C4-2B (cell line): ENCODE results near the gene DOCK11.

Experiments used
- H3K27ac ChIP-seq: fragments of 450-650 bp; 2 replicates; pipeline ENCODE4 v1.5.1; 2017
- ZFX ChIP-seq: fragments of 450-650 bp; IDR thresholded peaks from 2 replicates; pipeline ENCODE4 v1.6.1; 2017
- TF ChIP-seq, protein P1 (sequence below): fragments of 450-650 bp; conservative IDR thresholded peaks from 2 replicates; pipeline ENCODE4 v1.5.1; 2017; ENCODE audit warnings: mild to moderate bottlenecking

DOCK11 gene

DNA sequence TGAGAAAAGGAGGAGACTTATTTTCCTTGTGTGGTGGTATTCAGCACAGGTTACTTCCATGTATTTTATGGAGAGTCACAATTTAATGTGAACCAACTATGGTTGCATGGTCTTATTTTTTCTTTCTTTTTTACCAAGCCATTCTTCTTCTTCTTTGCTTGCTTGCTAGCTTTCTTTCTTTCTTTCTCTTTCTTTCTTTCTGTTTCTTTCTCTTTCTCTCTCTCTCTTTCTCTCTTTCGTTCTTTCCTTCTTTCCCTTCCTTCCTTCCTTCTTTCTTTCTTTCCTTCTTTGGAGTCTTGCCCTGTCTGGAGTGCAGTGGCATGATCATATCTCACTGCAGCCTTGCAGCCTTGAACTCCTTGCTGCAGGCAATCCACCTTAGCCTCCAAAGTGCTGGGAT lies 68.9 kb downstream of the DOCK11 start:
- no peak overlapping the region for H3K27ac ChIP-seq
- no peak for TF ChIP-seq ZFX
- TF ChIP-seq, protein P1, sequence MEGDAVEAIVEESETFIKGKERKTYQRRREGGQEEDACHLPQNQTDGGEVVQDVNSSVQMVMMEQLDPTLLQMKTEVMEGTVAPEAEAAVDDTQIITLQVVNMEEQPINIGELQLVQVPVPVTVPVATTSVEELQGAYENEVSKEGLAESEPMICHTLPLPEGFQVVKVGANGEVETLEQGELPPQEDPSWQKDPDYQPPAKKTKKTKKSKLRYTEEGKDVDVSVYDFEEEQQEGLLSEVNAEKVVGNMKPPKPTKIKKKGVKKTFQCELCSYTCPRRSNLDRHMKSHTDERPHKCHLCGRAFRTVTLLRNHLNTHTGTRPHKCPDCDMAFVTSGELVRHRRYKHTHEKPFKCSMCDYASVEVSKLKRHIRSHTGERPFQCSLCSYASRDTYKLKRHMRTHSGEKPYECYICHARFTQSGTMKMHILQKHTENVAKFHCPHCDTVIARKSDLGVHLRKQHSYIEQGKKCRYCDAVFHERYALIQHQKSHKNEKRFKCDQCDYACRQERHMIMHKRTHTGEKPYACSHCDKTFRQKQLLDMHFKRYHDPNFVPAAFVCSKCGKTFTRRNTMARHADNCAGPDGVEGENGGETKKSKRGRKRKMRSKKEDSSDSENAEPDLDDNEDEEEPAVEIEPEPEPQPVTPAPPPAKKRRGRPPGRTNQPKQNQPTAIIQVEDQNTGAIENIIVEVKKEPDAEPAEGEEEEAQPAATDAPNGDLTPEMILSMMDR, result no peak

DNA sequence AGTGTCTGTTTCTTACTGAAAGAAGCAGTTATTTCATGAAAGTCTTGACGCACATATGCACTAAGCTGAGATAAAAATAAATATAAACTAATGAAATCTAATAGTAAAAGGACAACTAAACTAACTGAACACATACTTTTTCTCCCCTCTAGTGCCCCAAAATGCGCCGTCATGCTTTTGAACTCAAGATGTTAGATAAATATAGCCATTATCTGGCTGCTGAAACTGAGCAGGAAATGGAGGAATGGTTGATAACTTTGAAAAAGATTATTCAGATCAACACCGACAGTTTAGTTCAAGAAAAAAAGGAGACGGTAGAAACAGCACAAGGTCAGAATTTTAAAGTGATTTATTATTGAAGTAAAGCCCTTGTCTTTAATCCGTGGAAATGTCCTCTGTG lies 70.2 kb downstream of the DOCK11 start:
- H3K27ac ChIP-seq, result no peak overlapping the region
- no peak for TF ChIP-seq ZFX
- TF ChIP-seq, protein P1, result no peak

DNA sequence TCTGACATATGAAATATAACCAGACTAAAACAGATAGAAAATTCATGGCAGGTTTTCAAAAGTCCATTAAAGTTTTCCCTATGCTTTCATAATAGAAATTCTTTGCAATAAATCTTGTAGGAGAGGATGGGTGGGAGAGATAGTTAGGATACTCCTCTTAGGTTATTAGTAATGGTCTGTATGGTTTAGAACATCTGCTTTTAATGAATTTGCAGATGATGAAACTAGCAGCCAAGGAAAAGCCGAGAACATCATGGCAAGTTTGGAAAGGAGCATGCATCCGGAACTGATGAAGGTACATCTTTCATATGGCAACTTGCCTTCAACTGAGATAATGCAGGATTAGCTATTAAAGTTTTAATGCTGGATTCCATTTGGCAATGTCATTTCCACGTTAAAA lies 70.7 kb downstream of the DOCK11 start:
- H3K27ac ChIP-seq, result no peak overlapping the region
- TF ChIP-seq, protein P1, result no peak
- no peak for TF ChIP-seq ZFX

DNA sequence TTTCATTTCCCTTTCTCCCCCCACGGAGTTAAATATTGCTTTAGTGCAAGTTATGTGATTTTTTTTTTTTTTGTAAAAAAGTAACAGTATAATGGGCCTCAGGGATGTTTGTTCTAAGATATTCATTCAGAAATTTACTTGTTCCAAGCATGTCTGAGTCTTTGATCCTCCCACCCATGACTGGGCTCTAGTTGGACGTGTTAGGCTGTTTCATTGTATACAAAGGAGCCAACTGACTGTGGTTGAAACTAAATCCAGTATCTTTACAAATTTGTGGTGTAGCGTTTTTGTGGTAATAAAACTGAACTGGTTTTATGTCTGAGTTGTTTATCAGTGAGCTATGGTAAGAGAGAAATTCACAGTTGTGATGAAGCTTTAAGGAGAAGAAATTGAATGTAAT lies 74.1 kb downstream of the DOCK11 start:
- no peak overlapping the region for H3K27ac ChIP-seq
- TF ChIP-seq, protein P1, result no peak
- TF ChIP-seq ZFX, result no peak

DNA sequence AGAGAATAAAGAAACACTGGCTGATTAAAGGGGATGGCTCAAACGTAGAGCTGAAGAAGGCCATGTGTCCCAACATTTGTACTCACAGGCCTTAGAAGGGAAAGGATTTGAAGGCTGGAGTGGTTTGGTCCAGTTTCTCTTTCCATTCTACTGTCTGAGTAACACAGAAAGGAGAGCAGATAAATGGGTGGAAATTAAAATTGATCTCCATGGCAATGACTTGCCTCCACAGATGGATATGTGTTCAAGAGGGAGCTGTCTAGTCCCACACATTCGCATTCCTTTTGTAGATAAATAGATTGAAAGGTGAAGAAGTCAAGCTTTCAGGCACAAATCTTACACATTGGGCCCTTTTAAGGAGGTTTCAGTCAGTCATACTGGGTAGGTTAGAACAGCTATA lies 74.6 kb downstream of the DOCK11 start:
- TF ChIP-seq ZFX, result no peak
- TF ChIP-seq, protein P1, result no peak
- H3K27ac ChIP-seq, result no peak overlapping the region

DNA sequence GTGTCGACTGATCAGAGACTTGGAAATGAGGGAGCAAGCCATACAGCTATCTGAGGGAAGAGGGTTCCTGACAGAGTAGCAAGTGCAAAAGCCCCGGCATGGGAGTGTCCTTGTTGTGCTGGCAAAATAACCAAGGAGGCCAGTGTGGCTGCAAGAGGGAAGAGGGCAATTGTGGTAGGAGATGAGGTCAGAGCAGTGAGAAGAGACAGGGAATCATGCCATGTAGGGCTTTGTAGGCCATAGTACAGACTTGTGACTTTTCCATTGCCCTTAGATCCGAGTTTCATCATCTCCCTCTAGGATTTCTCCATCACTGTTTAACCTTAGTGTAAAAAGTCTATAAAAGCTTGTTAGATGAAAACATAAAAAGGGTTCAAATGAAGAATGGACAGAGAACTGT lies 76.2 kb downstream of the DOCK11 start:
- TF ChIP-seq, protein P1, result no peak
- TF ChIP-seq ZFX, result no peak
- no peak overlapping the region for H3K27ac ChIP-seq

DNA sequence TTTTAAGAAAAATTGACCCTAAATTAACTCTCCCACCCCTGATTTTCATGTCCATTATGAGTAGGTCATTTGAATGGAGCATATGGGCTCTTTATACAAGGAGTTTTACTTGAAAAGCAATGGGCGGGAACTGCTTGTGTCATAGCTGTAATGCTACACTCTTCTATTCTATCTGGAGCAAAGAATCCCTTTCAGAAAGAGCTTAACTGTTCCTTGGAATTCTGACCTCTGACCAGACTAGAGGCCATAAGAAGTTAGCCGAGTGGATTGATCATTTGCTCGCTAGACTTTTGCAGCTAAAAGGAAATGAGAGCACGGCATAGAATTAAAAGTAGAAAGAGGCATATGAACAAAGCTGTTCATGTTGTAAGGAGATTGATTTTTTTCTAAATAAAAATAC lies 79.1 kb downstream of the DOCK11 start:
- no peak overlapping the region for H3K27ac ChIP-seq
- TF ChIP-seq ZFX, result no peak
- TF ChIP-seq, protein P1, result no peak
